Stromal cell of bone marrow (primary cell): ENCODE measurements around the gene GTF3C5.
"Not testable (repeated sequence)": the region's sequence is repeated elsewhere in the genome, so short reads cannot be mapped to it uniquely, and the experiment has no call there.

ENCODE experiments used
- DNase-seq: peaks from one replicate; pipeline ENCODE4 v3.0.0-alpha.2; 2012; ENCODE audit warnings: low read depth

The GTF3C5 gene

DNA sequence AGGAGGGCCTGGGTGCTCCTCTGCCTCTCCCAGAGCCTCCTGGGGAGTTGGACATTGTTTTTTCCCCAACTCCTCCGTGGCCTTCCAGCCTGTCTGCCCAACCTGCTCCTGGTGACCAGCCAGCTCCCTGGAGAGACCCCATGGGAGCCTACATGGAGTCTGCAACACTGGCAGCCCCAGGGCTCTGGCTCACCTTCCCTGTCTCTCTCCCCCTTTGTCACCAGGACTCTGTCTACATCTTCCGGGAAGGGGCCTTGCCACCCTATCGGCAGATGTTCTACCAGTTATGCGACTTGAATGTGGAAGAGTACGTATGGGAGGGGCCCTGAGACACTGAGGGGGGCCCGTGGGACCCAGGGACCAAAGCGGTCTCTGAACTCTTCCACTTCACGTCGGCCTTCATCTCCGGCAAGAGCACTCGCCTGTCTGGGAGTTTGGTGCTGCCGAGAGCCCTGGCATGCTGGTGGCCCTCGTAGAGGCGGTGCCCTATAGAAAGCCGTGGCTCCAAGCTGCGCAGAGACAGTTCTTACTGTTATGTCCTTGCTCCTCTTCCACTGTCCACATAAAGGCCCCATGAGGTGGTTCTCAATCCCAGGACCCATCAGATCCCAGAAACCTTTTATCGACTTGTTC lies 25.1 kb downstream of the GTF3C5 start:
- no peak for DNase-seq

- DNase-seq = no peak
Measured at GRCh38 chr9:133056533-133056932, 25.7 kb downstream of the GTF3C5 start.

- DNase-seq = no peak
Measured at GRCh38 chr9:133057006-133057405, 26.2 kb downstream of the GTF3C5 start.

- no peak for DNase-seq
Measured at GRCh38 chr9:133057553-133057952, 26.8 kb downstream of the GTF3C5 start.

GRCh38 chr9:133058071-133058470 lies 27.3 kb downstream of the GTF3C5 start:
- DNase-seq = no peak

DNA sequence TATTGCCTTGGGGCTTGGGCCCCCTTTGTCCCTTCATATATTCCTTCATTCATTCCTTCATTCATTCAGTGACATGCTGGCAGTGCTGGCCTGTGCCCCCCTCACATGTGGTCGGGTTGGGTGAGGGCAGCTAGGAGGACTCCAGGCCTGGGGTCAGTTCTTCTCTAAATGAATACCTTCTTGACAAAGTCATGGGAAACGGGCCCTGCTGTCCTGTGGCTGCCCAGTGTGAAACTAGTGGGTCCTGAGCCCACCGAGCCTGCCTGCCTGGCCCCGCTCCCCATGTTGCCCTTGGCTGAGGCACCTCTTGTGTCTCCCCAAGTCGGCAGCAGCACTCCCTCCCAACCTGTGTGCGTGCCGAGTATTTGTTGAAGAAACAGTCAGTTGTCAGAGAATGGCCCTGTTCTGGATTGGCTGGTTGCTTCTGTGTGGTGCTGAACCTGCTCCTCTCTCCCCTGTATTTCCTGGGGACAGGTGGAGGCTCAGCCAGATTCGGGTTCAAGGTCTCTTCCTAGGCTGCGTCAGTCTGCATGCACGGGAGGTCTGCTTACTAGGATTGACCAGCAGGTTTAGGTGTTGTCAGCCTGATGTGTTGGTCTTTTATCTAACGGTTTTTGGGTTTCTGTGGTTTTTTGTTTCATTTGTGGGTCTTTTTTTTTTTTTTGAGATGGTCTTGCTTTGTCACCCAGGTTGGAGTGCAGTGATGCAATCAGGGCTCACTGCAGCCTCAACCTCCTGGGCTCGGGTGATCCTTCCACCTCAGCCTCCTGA lies 27.9 kb downstream of the GTF3C5 start:
- no peak for DNase-seq

DNA sequence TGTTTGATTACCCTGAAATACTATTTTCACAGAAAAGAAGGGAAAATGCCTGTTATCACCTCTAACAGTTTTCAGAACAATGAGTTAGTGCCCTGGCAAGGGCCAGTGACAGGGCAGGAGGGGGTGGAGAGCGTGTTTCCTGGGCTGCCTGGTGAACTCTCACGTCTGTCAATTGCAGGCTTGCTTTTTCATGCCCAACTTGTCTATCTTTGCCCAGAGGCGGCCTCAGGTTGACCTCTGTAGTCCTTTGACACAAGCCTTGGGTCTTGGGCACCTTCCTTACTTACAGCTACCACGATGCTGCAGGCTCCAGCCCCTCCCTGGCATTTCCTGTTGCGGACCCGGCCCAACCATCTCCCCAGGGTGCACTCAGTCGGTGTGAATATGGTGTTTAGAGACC lies 28.8 kb downstream of the GTF3C5 start:
- DNase-seq = no peak

GRCh38 chr9:133060417-133060841 lies 29.6 kb downstream of the GTF3C5 start:
- no peak for DNase-seq

DNA sequence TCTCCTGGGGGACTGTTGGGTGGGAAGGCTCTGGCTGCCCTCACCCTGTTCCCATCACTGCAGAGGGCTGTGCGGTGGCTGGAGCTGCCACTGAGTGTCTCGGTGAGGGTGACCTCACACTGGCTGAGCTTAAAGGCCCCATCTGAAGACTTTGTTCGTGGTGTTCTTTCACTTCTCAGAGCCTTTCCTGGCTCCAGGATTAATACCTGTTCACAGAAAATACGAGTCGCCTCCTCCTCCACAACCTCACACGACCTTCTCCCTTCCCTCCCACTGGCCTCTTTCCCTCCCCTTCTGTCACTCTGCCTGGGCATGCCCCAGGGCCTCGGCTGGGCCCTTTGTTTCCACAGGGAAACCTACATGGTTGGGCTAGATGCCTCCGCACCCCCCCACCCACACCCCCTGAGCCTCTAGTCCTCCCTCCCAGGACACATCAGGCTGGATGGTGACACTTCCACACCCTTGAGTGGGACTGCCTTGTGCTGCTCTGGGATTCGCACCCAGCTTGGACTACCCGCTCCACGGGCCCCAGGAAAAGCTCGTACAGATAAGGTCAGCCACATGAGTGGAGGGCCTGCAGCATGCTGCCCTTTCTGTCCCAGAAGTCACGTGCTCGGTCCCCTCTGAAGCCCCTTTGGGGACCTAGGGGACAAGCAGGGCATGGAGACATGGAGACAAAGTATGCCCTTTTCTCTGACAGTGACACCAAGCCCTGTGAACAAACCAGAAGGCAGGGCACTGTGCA lies 30.4 kb downstream of the GTF3C5 start:
- not testable (repeated sequence) for DNase-seq

- DNase-seq = not testable (repeated sequence)
Measured at GRCh38 chr9:133061764-133062145, 31.0 kb downstream of the GTF3C5 start, which contains the start of gene CEL. Gene CEL, plus strand, starts transcription at chr9:133061981. Its CDS starts 22 bp downstream, at chr9:133062003.

DNA sequence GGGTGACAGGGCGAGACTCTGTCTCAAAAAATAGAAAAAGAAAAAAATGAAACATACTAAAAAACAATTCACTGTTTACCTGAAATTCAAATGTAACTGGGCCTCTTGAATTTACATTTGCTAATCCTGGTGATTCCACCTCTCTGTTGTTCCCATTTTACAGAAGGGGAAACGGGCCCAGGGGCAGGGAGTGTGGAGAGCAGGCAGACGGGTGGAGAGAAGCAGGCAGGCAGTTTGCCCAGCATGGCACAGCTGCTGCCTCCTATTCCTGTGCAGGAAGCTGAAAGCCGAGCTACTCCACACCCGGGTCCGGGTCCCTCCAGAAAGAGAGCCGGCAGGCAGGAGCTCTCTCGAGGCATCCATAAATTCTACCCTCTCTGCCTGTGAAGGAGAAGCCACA lies 31.8 kb downstream of the GTF3C5 start:
- DNase-seq = not testable (repeated sequence)

GRCh38 chr9:133063159-133063499 lies 32.3 kb downstream of the GTF3C5 start:
- no peak for DNase-seq

GRCh38 chr9:133063500-133064231 lies 32.9 kb downstream of the GTF3C5 start:
- DNase-seq = no peak

DNA sequence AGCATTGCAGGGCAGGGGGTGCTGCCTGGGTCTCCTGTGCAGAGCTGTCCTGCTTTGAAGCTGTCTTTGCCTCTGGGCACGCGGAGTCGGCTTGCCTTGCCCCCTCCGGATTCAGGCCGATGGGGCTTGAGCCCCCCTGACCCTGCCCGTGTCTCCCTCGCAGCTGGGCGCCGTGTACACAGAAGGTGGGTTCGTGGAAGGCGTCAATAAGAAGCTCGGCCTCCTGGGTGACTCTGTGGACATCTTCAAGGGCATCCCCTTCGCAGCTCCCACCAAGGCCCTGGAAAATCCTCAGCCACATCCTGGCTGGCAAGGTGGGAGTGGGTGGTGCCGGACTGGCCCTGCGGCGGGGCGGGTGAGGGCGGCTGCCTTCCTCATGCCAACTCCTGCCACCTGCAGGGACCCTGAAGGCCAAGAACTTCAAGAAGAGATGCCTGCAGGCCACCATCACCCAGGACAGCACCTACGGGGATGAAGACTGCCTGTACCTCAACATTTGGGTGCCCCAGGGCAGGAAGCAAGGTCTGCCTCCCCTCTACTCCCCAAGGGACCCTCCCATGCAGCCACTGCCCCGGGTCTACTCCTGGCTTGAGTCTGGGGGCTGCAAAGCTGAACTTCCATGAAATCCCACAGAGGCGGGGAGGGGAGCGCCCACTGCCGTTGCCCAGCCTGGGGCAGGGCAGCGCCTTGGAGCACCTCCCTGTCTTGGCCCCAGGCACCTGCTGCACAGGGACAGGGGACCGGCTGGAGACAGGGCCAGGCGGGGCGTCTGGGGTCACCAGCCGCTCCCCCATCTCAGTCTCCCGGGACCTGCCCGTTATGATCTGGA lies 33.7 kb downstream of the GTF3C5 start:
- no peak for DNase-seq

DNA sequence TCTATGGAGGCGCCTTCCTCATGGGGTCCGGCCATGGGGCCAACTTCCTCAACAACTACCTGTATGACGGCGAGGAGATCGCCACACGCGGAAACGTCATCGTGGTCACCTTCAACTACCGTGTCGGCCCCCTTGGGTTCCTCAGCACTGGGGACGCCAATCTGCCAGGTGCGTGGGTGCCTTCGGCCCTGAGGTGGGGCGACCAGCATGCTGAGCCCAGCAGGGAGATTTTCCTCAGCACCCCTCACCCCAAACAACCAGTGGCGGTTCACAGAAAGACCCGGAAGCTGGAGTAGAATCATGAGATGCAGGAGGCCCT lies 34.2 kb downstream of the GTF3C5 start:
- DNase-seq = no peak

DNA sequence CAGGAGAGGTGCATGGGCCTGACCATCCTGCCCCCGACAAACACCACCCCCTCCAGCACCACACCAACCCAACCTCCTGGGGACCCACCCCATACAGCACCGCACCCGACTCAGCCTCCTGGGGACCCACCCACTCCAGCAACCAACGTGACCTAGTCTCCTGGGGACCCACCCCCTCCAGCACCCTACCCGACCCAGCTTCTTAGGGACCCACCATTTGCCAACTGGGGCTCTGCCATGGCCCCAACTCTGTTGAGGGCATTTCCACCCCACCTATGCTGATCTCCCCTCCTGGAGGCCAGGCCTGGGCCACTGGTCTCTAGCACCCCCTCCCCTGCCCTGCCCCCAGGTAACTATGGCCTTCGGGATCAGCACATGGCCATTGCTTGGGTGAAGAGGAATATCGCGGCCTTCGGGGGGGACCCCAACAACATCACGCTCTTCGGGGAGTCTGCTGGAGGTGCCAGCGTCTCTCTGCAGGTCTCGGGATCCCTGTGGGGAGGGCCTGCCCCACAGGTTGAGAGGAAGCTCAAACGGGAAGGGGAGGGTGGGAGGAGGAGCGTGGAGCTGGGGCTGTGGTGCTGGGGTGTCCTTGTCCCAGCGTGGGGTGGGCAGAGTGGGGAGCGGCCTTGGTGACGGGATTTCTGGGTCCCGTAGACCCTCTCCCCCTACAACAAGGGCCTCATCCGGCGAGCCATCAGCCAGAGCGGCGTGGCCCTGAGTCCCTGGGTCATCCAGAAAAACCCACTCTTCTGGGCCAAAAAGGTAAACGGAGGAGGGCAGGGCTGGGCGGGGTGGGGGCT lies 35.6 kb downstream of the GTF3C5 start:
- DNase-seq = no peak

- no peak for DNase-seq
Measured at GRCh38 chr9:133067006-133067405, 36.2 kb downstream of the GTF3C5 start.

DNA sequence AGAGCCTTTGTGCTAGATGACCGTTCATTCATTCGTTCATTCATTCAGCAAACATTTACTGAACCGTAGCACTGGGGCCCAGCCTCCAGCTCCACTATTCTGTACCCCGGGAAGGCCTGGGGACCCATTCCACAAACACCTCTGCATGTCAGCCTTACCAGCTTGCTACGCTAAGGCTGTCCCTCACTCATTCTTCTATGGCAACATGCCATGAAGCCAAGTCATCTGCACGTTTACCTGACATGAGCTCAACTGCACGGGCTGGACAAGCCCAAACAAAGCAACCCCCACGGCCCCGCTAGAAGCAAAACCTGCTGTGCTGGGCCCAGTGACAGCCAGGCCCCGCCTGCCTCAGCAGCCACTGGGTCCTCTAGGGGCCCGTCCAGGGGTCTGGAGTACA lies 37.0 kb downstream of the GTF3C5 start:
- no peak for DNase-seq

GRCh38 chr9:133068431-133068830 lies 37.6 kb downstream of the GTF3C5 start:
- not testable (repeated sequence) for DNase-seq

DNA sequence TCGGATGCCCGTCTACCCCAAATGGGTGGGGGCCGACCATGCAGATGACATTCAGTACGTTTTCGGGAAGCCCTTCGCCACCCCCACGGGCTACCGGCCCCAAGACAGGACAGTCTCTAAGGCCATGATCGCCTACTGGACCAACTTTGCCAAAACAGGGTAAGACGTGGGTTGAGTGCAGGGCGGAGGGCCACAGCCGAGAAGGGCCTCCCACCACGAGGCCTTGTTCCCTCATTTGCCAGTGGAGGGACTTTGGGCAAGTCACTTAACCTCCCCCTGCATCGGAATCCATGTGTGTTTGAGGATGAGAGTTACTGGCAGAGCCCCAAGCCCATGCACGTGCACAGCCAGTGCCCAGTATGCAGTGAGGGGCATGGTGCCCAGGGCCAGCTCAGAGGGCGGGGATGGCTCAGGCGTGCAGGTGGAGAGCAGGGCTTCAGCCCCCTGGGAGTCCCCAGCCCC lies 39.7 kb downstream of the GTF3C5 start:
- not testable (repeated sequence) for DNase-seq

DNA sequence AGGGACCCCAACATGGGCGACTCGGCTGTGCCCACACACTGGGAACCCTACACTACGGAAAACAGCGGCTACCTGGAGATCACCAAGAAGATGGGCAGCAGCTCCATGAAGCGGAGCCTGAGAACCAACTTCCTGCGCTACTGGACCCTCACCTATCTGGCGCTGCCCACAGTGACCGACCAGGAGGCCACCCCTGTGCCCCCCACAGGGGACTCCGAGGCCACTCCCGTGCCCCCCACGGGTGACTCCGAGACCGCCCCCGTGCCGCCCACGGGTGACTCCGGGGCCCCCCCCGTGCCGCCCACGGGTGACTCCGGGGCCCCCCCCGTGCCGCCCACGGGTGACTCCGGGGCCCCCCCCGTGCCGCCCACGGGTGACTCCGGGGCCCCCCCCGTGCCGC lies 40.2 kb downstream of the GTF3C5 start:
- DNase-seq = not testable (repeated sequence)
